ENCODE results near the gene ADAMTS12.
"Not testable (repeated sequence)": the region's sequence is repeated elsewhere in the genome, so short reads cannot be mapped to it uniquely, and the experiment has no call there.

Gene ADAMTS12

GRCh38 chr5:33891788-33892619, at the start of gene ADAMTS12:
TSS of gene ADAMTS12 (minus strand) at chr5:33891990. CDS start at chr5:33891856, 134 bp downstream.
- no peak for DNase-seq (ENCODE audit: low spot score)

GRCh38 chr5:33941090-33941489, 49.3 kb upstream of the ADAMTS12 start:
- no peak for DNase-seq (ENCODE audit: low spot score)

- no peak for DNase-seq (ENCODE audit: low spot score)
Observed at GRCh38 chr5:33939556-33940262, 47.9 kb upstream of the ADAMTS12 start.

GRCh38 chr5:33938881-33939280, 47.1 kb upstream of the ADAMTS12 start:
- DNase-seq (ENCODE audit: low spot score) = no peak

- no peak for DNase-seq (ENCODE audit: low spot score)
Observed at GRCh38 chr5:33938507-33938796, 46.7 kb upstream of the ADAMTS12 start.

GRCh38 chr5:33937707-33938506, 46.1 kb upstream of the ADAMTS12 start:
- no peak for DNase-seq (ENCODE audit: low spot score)

- DNase-seq (ENCODE audit: low spot score) = no peak
Observed at GRCh38 chr5:33937017-33937706, 45.4 kb upstream of the ADAMTS12 start.

GRCh38 chr5:33936381-33937016, 44.7 kb upstream of the ADAMTS12 start, which contains the start of gene RXFP3:
TSS of gene RXFP3 (plus strand) at chr5:33936386. CDS start at chr5:33936741, 355 bp downstream.
- no peak for DNase-seq (ENCODE audit: low spot score)

- peak; percentile 35 for DNase-seq (ENCODE audit: low spot score)
Observed at GRCh38 chr5:33936004-33936380, 44.2 kb upstream of the ADAMTS12 start.

- peak; percentile 17 for DNase-seq (ENCODE audit: low spot score)
Observed at GRCh38 chr5:33934176-33934575, 42.4 kb upstream of the ADAMTS12 start.

- no peak for DNase-seq (ENCODE audit: low spot score)
Observed at GRCh38 chr5:33933723-33934169, 42.0 kb upstream of the ADAMTS12 start.

GRCh38 chr5:33931136-33931535, 39.3 kb upstream of the ADAMTS12 start:
- no peak for DNase-seq (ENCODE audit: low spot score)

GRCh38 chr5:33929925-33930690, 38.3 kb upstream of the ADAMTS12 start:
- DNase-seq (ENCODE audit: low spot score) = no peak

- no peak for DNase-seq (ENCODE audit: low spot score)
Observed at GRCh38 chr5:33928283-33928682, 36.5 kb upstream of the ADAMTS12 start.

GRCh38 chr5:33927685-33928084, 35.9 kb upstream of the ADAMTS12 start:
- no peak for DNase-seq (ENCODE audit: low spot score)

GRCh38 chr5:33925278-33925677, 33.5 kb upstream of the ADAMTS12 start:
- no peak for DNase-seq (ENCODE audit: low spot score)

- DNase-seq (ENCODE audit: low spot score) = no peak
Observed at GRCh38 chr5:33921002-33921401, 29.2 kb upstream of the ADAMTS12 start.

GRCh38 chr5:33914844-33915243, 23.1 kb upstream of the ADAMTS12 start:
- DNase-seq (ENCODE audit: low spot score) = not testable (repeated sequence)

GRCh38 chr5:33906248-33906647, 14.5 kb upstream of the ADAMTS12 start:
- DNase-seq (ENCODE audit: low spot score) = not testable (repeated sequence)

- DNase-seq (ENCODE audit: low spot score) = no peak
Observed at GRCh38 chr5:33905381-33905780, 13.6 kb upstream of the ADAMTS12 start.

GRCh38 chr5:33903118-33903517, 11.3 kb upstream of the ADAMTS12 start:
- no peak for DNase-seq (ENCODE audit: low spot score)
